Activated CD4-positive, alpha-beta T cell treated with anti-CD3 and anti-CD28 coated beads, Interleukin-2, amount 50 U/mL, for 4 hours (primary cell): Measurements from ENCODE around the gene WDR87.
"Not testable (repeated sequence)": the region's sequence is repeated elsewhere in the genome, so short reads cannot be mapped to it uniquely, and the experiment has no call there.

Source experiments
- DNase-seq, 2 experiments: peaks; one replicate each; pipeline ENCODE4 v3.0.0-alpha.2; 2020

Gene WDR87

GRCh38 chr19:37929355-37929923 lies 23.0 kb upstream of the WDR87 start:
- no peak for DNase-seq

- no peak for DNase-seq
Observed at GRCh38 chr19:37928527-37929286, 22.3 kb upstream of the WDR87 start.

- DNase-seq, result no peak
Observed at GRCh38 chr19:37926711-37927110, 20.3 kb upstream of the WDR87 start.

GRCh38 chr19:37926255-37926654 lies 19.9 kb upstream of the WDR87 start:
- no peak for DNase-seq

- no peak for DNase-seq
Observed at GRCh38 chr19:37925212-37925611, 18.8 kb upstream of the WDR87 start.

- DNase-seq, result not testable (repeated sequence)
Observed at GRCh38 chr19:37924573-37924972, 18.2 kb upstream of the WDR87 start.

GRCh38 chr19:37920591-37921450 lies 14.4 kb upstream of the WDR87 start:
- DNase-seq, result no peak

- DNase-seq, result no peak
Observed at GRCh38 chr19:37914908-37915307, 8.5 kb upstream of the WDR87 start.

- no peak for DNase-seq
Observed at GRCh38 chr19:37909661-37910199, 3.3 kb upstream of the WDR87 start.

- DNase-seq, result no peak
Observed at GRCh38 chr19:37907735-37908455, 1.5 kb upstream of the WDR87 start.

- DNase-seq, result peak; percentile 87 to 90
Observed at GRCh38 chr19:37906869-37907734, 708 bp upstream of the WDR87 start, which contains the start of gene SIPA1L3. SIPA1L3 (plus strand) TSS chr19:37907208; CDS start chr19:38081566, 174,358 bp downstream.

GRCh38 chr19:37903096-37903495 lies 3.3 kb downstream of the WDR87 start:
- DNase-seq, result no peak

GRCh38 chr19:37902668-37903067 lies 3.7 kb downstream of the WDR87 start:
- DNase-seq, result peak; percentile 78 to 80

GRCh38 chr19:37899966-37900365 lies 6.4 kb downstream of the WDR87 start:
- no peak for DNase-seq

GRCh38 chr19:37899453-37899852 lies 6.9 kb downstream of the WDR87 start:
- DNase-seq, result no peak

GRCh38 chr19:37896180-37896579 lies 10.2 kb downstream of the WDR87 start:
- no peak for DNase-seq

- DNase-seq, result no peak
Observed at GRCh38 chr19:37893845-37894575, 12.4 kb downstream of the WDR87 start.

- DNase-seq, result no peak
Observed at GRCh38 chr19:37886571-37886970, 19.8 kb downstream of the WDR87 start.

- DNase-seq, result no peak
Observed at GRCh38 chr19:37885392-37885791, 21.0 kb downstream of the WDR87 start.

GRCh38 chr19:37877147-37877546 lies 29.2 kb downstream of the WDR87 start:
- DNase-seq, result no peak

GRCh38 chr19:37876032-37876431 lies 30.4 kb downstream of the WDR87 start:
- no peak for DNase-seq
